GM23338 (cell line): Measurements from ENCODE around the gene JMJD7. TPM values are rescaled to one million over a fixed set of nuclear protein-coding genes. Genes with fewer than 3 reads are reported as not detected.

Source experiments
- ATAC-seq: fragments of 200-7000 bp; cut with Tn5 transposase; 3 replicates; pipeline ENCODE4 v1.9.1; 2020
- DNase-seq: peaks from one replicate; pipeline ENCODE4 v3.0.0-alpha.2; 2015; ENCODE audit warnings: low spot score
- H2AFZ ChIP-seq: fragments of 200-600 bp; sonication (generic); 2 replicates; pipeline ENCODE4 v1.8.0; 2016; ENCODE audit warnings: antibody characterized with exemption, mild to moderate bottlenecking, moderate library complexity
- H3F3A ChIP-seq: fragments of 200-600 bp; sonication (generic); replicated peaks from 2 replicates; pipeline ENCODE4 v1.8.0; 2017; ENCODE audit warnings: antibody characterized with exemption, mixed run types, low read depth
- H3K27ac ChIP-seq: fragments of 200-600 bp; sonication (generic); 2 replicates; pipeline ENCODE4 v1.6.1; 2016; ENCODE audit warnings: low read depth
- H3K27me3 ChIP-seq: fragments of 200-600 bp; sonication (generic); 2 replicates; pipeline ENCODE4 v1.8.0; 2016; ENCODE audit warnings: mild to moderate bottlenecking, mixed run types, moderate library complexity; ENCODE audit not compliant: insufficient read depth
- H3K36me3 ChIP-seq: fragments of 200-600 bp; sonication (generic); 2 replicates; pipeline ENCODE4 v1.8.0; 2016; ENCODE audit warnings: mild to moderate bottlenecking; ENCODE audit not compliant: insufficient read depth
- H3K4me1 ChIP-seq: fragments of 200-600 bp; sonication (generic); 2 replicates; pipeline ENCODE4 v1.8.0; 2016; ENCODE audit warnings: mild to moderate bottlenecking, moderate library complexity; ENCODE audit not compliant: insufficient read depth
- H3K4me2 ChIP-seq: fragments of 200-600 bp; sonication (generic); 2 replicates; pipeline ENCODE4 v1.7.1; 2017; ENCODE audit warnings: mixed run types
- H3K4me3 ChIP-seq: fragments of 200-600 bp; sonication (generic); 2 replicates; pipeline ENCODE4 v1.6.1; 2016; ENCODE audit warnings: mixed run types
- H3K79me2 ChIP-seq: fragments of 200-600 bp; sonication (generic); replicated peaks from 2 replicates; pipeline ENCODE4 v1.8.0; 2017; ENCODE audit warnings: mild to moderate bottlenecking; ENCODE audit not compliant: insufficient read depth
- H3K9me2 ChIP-seq: fragments of 200-600 bp; sonication (generic); 2 replicates; pipeline ENCODE4 v1.8.0; 2017; ENCODE audit not compliant: insufficient read depth
- H4K20me1 ChIP-seq: fragments of 200-600 bp; sonication (generic); replicated peaks from 2 replicates; pipeline ENCODE4 v1.8.0; 2017; ENCODE audit warnings: mild to moderate bottlenecking; ENCODE audit not compliant: insufficient read depth
- H3K27ac Mint-ChIP-seq: 2 replicates; pipeline ENCODE4 v1.8.0; 2020; ENCODE audit warnings: inconsistent platforms, mild to moderate bottlenecking, moderate library complexity, mixed read lengths
- H3K27me3 Mint-ChIP-seq: 3 replicates; pipeline ENCODE4 v1.8.0; 2022; ENCODE audit warnings: low read depth, mild to moderate bottlenecking, moderate library complexity, mixed read lengths, inconsistent platforms; ENCODE audit not compliant: insufficient read depth, poor library complexity
- H3K36me3 Mint-ChIP-seq: 3 replicates; pipeline ENCODE4 v1.8.0; 2021; ENCODE audit warnings: low read depth, mild to moderate bottlenecking, inconsistent platforms, moderate library complexity, mixed read lengths
- H3K4me1 Mint-ChIP-seq: 3 replicates; pipeline ENCODE4 v1.8.0; 2020; ENCODE audit warnings: mild to moderate bottlenecking, inconsistent platforms, mixed read lengths
- H3K4me3 Mint-ChIP-seq: 3 replicates; pipeline ENCODE4 v1.8.0; 2021; ENCODE audit warnings: moderate library complexity, mild to moderate bottlenecking, inconsistent platforms, mixed read lengths
- H3K9me3 Mint-ChIP-seq: 3 replicates; pipeline ENCODE4 v1.8.0; 2020; ENCODE audit warnings: moderate library complexity, mild to moderate bottlenecking, inconsistent platforms, mixed read lengths
- CREB1 ChIP-seq: fragments of 250-450 bp; sonication (Bioruptor Pico); IDR thresholded peaks from 2 replicates; pipeline ENCODE4 v1.5.0; 2020; ENCODE audit warnings: low read depth, mild to moderate bottlenecking, moderate library complexity
- CTCF ChIP-seq, 2 experiments: fragments of 200-600 bp in 1 of 2; sonication (generic) in 1 of 2; conservative IDR thresholded peaks; 2 replicates each; pipeline versions ENCODE4 v1.5.1 to v1.6.1; 2016 to 2017; ENCODE audit warnings: antibody characterized with exemption in 2 of 2, low read depth in 2 of 2, mild to moderate bottlenecking in 2 of 2, moderate library complexity in 1 of 2
- ETS1 ChIP-seq: IDR thresholded peaks from 2 replicates; pipeline ENCODE4 v1.6.1; 2016; ENCODE audit warnings: antibody characterized with exemption
- EZH2 ChIP-seq: fragments of 200-600 bp; sonication (generic); IDR thresholded peaks from one replicate; pipeline ENCODE4 v1.8.0; 2017; ENCODE audit warnings: antibody characterized with exemption, mild to moderate bottlenecking, low read depth; ENCODE audit not compliant: unreplicated experiment
- EZH2phosphoT487 ChIP-seq: fragments of 200-600 bp; sonication (generic); IDR thresholded peaks from one replicate; pipeline ENCODE4 v1.8.1; 2018; ENCODE audit warnings: antibody characterized with exemption; ENCODE audit not compliant: unreplicated experiment
- JUNB ChIP-seq: IDR thresholded peaks from one replicate; pipeline ENCODE4 v1.6.1; 2016; ENCODE audit warnings: antibody characterized with exemption; ENCODE audit not compliant: unreplicated experiment
- NANOG ChIP-seq: IDR thresholded peaks from 2 replicates; pipeline ENCODE4 v1.6.1; 2016; ENCODE audit warnings: antibody characterized with exemption, borderline replicate concordance
- POLR2AphosphoS5 ChIP-seq: IDR thresholded peaks from 2 replicates; pipeline ENCODE4 v1.6.1; 2016; ENCODE audit warnings: antibody characterized with exemption, low read depth
- REST ChIP-seq: IDR thresholded peaks from one replicate; pipeline ENCODE4 v1.6.1; 2018; ENCODE audit warnings: antibody characterized with exemption; ENCODE audit not compliant: unreplicated experiment
- STAT1 ChIP-seq: IDR thresholded peaks from one replicate; pipeline ENCODE4 v1.6.1; 2016; ENCODE audit warnings: antibody characterized with exemption; ENCODE audit not compliant: unreplicated experiment
- ZNF114 ChIP-seq: fragments of 250-450 bp; sonication (Bioruptor Pico); IDR thresholded peaks from 2 replicates; pipeline ENCODE4 v1.5.0; 2020; ENCODE audit warnings: mild to moderate bottlenecking, moderate library complexity
- ZNF331 ChIP-seq: fragments of 250-450 bp; sonication (Bioruptor Pico); IDR thresholded peaks from 2 replicates; pipeline ENCODE4 v1.5.0; 2020; ENCODE audit warnings: low read depth, mild to moderate bottlenecking, moderate library complexity
- ZNF462 ChIP-seq: fragments of 250-450 bp; sonication (Bioruptor Pico); IDR thresholded peaks from 2 replicates; pipeline ENCODE4 v1.5.0; 2020; ENCODE audit warnings: mild to moderate bottlenecking, moderate library complexity
- polyA plus RNA-seq: library from polyadenylated mRNA; unstranded; fragments of >200 nt; fragmentation: Nextera tagmentation; extraction: Ambion mirVana; gene quantifications from 2 replicates; pipeline ENCODE4 v1.2.1, GENCODE V29; 2016
- total RNA-seq: library from RNA; depleted of rRNA; stranded (reverse); fragments of >200 nt; shearing (Covaris generic); gene quantifications from 2 replicates; pipeline ENCODE4 v1.2.3, GENCODE V29; 2014

JMJD7 gene
- total and polyA plus RNA-seq, 2 experiments from 2014 or later, result 8.5 to 9.2 TPM

- Mint-ChIP-seq H3K36me3 (no peaks in the 10 kb centered on the region), H3K4me3 (no peak overlapping the region), H3K9me3 (no peaks in the 10 kb centered on the region), H3K27me3 (peaks cover 2% of the 10 kb centered on the region), H3K4me1 (peaks cover 56% of the 10 kb centered on the region), H3K27ac (no peak overlapping the region)
- Histone ChIP-seq H3K4me1 (peaks cover 24% of the 10 kb centered on the region), H2AFZ (no peak overlapping the region), H3F3A (peaks cover 6% of the 10 kb centered on the region), H3K9me2 (no peaks in the 10 kb centered on the region), H4K20me1 (no peaks in the 10 kb centered on the region), H3K27ac (no peak overlapping the region), H3K4me3 (no peak overlapping the region), H3K36me3 (no peaks in the 10 kb centered on the region), H3K4me2 (no peak overlapping the region), H3K27me3 (no peaks in the 10 kb centered on the region), H3K79me2 (peaks cover 18% of the 10 kb centered on the region)
- no peak for DNase-seq
- no peak for ATAC-seq
- TF ChIP-seq POLR2AphosphoS5 (no peak), STAT1 (no peak), ZNF114 (no peak), CTCF (conservative IDR thresholded peaks at IDR 0.05; ENCODE audit: low read depth in 2 of 2) (no peak), ETS1 (no peak), JUNB (no peak), EZH2phosphoT487 (no peak), NANOG (no peak), ZNF331 (CRISPR knock-in tag) (no peak), REST (no peak), EZH2 (no peak), ZNF462 (CRISPR knock-in tag) (no peak), CREB1 (CRISPR knock-in tag) (no peak)
These were observed 49.4 kb upstream of the JMJD7 start for GRCh38 chr15:41778521-41778920.
